Activated gamma-delta T cell (primary cell): ENCODE results near the gene PHLDB3.
"Not testable (repeated sequence)": the region's sequence is repeated elsewhere in the genome, so short reads cannot be mapped to it uniquely, and the experiment has no call there.

Experiments used
- DNase-seq: peaks from one replicate; lab custom pipeline; 2025; lab: John Stamatoyannopoulos, UW
- total RNA-seq, 2 donors: gene quantifications; one replicate each; lab custom pipeline; 2026; lab: John Stamatoyannopoulos, UW

The PHLDB3 gene
- 17.8 to 32.6 reads per million in 2 donors for total RNA-seq

DNA sequence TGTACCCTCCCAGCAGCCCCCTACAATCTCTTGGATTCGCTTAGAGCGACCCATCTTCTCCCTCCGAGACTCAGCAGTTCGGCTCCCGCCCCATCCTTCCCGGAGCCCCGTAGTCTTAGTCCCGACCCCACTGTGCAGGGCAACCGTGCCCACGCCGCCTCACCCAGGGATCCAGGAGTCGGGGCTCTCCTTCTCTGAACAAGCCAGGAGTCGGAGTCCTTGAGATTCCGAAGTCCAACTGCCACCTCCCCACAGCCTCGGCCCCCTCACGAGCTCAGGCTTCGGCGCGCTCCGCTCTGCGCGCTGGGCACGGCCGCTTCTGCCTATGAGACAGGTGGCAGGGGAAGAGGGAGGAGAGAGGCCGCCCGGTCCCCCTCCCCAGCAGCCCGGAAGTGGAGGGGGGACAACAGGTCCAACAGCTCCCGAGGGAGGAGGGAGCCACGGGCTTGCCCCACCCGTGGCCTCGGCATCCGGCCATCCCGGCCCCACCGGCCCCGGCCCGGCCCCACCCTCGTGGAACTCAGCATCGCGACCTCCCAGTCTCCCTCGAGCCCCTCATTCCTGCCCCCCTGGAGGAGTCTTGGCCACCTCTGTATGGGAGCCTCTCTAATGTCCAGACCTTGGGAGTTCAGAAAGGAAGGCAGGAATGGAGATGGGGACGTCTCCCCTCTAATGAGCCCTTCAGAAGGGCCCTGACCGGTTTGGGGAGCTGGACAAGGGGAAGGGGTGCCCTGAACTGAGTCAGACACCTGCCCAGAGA lies at the start of gene PHLDB3:
PHLDB3 (minus strand) TSS at position 321 of the 760 bp plus-strand sequence. CDS start 628 bp downstream, outside the sequence.
- DNase-seq: no peak

DNA sequence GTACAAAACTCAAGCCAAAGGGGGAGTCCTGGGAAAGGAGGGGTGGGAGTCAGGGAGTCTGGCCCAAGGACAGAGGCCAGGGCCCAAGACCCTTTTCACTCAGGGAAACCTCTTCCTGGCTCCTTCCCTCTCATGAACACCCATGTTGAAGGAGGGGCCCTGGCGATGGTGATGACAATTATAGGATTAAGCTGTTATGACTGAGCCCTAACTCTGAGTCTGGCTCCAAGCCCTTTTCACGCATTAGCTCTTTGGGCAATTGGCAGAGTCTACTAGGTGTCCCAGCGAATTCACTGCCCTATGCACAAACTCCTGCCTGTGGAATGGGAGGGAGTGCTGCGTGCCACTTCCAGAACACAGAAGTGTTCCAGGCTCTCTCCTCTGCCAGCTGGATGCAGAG lies 49.1 kb upstream of the PHLDB3 start:
- no peak for DNase-seq

DNA sequence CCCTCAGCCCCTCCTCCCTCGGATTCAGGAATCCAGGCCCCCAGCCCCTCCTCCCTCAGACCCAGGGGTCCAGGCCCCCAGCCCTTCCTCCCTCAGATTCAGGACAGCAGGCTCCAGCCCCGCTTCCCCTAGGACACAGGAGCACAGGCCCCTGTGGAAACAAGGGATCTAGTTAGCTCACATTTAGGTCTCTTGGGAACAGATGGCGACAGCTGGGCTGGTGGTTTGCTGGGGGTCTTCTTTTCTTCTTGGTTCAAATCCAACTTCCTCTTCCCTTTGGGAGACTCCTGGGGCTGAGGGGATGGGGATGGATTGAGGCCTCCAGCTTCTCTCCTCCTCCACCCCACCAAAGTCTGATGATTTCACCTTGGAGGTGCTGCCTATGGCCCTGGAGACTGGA lies 48.1 kb upstream of the PHLDB3 start:
- no peak for DNase-seq

DNA sequence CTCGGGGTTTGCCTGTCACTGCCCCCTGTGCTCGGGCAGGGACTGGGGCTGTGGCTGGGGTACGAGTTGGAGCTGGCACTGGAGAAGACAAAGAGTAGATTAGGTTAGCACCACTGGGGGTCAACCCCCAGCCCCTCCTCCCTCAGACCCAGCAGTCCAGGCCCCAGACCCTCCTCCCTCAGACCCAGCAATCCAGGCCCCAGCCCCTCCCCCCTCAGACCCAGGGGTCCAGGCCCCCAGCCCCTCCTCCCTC lies 47.6 kb upstream of the PHLDB3 start:
- no peak for DNase-seq

DNA sequence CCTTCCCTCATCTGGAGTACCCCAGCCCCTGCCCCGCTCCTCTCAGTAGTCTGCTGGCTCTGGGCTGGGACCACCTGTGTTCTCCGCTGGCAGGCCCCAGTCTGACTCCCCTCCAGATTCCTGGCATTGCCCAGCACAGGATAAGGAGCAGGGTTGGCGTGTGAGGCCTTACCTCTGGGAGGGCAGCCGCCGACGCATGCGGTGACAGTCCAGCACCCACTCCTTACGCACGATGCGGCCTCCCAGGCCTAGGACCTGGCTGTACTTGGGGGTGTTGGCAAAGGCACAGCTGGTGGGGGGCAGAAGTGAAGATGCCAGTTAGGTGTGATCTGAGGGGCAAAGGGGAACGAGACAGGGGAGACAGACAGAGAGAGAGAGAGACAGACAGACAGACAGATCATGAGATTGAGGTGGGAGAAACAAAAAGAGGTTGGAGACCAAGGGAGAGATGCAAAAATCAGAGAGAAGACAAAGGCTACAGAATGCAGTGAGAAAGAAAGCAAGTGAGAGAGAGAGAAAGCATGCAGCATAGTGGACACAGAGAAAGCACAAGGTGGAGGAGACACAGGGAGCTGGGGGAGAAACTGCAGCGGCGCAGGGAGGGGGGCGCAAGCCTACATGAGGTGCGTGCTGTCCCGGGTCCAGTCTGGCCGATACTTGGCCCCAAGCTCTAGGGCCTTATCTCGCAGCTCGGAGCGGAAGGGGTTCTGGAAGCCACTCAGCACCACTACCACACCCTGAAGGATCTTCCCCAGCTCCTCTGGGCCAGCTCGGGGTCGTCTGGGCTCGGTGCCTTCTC lies 47.1 kb upstream of the PHLDB3 start:
- no peak for DNase-seq

DNA sequence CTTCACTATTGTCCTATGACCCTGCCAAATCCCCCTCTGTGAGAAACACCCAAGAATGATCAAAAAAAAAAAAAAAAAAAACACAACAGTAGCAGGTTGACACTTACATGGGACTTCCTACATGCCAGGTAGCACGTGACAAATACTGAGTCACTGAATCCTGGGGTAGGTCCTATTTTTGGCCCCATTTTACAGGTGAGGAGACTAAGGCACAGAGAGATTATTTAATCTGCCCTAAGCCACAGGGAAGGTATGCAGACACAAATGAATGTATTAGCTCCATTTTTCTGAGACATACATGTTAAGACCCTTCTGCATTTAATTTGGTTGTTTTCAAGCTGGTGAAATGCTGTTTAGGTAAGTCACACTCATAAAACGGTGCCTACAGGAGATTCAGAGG lies 44.2 kb upstream of the PHLDB3 start:
- DNase-seq: no peak

DNA sequence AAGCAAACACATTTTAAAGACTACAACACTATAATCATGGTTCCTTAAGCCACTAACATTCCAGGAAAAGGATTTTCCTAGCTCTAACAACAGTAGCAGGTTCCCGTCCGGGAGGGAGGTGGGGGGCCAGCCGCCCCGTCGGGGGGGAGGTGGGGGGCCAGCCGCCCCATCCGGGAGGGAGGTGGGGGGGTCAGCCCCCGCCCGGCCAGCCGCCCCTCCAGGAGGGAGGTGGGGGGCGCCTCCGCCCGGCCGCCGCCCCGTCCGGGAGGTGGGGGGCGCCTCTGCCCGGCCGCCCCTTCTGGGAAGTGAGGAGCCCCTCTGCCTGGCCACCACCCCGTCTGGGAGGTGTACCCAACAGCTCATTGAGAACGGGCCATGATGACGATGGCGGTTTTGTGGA lies 43.4 kb upstream of the PHLDB3 start:
- not testable (repeated sequence) for DNase-seq

DNA sequence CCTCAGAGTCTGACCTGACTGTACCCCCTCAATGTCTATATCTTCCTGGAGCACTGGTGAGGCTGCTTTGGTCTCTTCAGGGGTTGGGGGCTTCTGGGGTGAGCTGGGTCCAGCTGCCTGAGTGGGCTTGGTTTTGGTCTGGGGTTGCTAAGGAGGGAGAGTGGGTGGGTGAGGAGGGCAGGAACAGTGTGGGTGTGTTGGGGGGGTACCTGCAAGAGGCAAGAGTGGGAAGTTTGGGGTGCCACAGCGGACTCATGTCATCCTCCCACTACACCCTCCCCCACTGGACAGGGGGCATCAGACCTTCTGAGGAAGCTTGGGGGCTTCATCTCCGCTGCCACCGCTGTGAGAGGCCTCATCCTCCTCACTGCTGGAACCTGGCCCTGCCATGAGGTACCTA lies 42.0 kb upstream of the PHLDB3 start:
- no peak for DNase-seq

DNA sequence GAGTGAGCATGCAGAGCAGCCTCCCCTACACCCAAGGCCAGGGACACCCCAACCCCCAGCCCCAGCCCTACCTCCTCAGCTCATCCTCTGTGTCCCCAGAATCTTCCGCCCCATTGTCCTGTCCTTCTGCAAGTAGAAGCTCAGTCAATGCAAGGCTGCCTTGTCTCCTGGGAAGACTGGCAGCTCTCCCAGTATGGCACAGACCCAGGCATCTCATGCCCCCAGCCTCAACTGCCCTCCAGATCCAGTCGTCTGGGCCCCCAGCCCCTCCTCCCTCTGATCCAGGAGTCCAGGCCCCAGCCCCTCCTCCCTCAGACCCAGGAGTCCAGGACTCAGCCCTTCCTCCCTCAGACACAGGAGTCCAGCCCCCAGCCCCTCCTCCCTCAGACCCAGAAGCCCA lies 41.4 kb upstream of the PHLDB3 start:
- no peak for DNase-seq

DNA sequence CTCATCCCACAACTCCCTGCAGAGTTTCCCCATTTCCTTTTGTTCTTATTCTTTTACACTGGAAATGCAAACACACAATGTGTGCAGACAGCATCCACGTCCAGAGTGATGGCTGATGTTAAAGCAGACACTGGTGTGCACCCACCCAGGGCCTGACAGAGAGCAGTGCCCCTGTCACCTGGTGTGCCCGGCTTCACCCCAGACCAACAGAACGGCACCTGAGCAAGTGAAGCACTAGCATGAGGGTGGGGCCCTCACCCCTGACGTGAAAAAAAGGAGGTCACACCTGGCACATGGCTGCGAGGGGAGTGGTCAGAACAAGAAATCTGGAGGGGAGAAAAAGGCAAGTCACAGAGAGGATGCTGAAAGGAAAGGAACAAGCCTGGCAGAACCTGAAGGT lies 40.7 kb upstream of the PHLDB3 start:
- no peak for DNase-seq

DNA sequence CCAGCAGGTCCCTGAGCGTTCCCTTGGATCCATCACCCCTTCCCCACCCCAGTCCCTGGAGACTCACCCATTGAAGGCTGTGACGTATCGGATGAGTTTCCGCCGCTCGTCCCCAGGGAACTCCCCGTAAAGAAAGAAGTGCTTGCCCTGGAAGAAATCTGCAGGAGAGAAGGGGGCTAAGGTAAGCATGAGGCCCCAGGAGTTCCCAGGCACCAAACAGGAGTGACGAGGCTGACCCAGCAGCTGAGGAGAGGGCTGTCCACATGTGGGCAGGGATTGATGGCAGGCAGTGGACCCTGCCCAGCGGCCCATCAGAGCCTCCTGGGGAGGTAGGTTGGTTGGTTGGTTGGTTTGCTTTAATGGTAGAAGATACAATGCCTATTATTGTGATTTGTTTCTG lies 39.5 kb upstream of the PHLDB3 start:
- no peak for DNase-seq

DNA sequence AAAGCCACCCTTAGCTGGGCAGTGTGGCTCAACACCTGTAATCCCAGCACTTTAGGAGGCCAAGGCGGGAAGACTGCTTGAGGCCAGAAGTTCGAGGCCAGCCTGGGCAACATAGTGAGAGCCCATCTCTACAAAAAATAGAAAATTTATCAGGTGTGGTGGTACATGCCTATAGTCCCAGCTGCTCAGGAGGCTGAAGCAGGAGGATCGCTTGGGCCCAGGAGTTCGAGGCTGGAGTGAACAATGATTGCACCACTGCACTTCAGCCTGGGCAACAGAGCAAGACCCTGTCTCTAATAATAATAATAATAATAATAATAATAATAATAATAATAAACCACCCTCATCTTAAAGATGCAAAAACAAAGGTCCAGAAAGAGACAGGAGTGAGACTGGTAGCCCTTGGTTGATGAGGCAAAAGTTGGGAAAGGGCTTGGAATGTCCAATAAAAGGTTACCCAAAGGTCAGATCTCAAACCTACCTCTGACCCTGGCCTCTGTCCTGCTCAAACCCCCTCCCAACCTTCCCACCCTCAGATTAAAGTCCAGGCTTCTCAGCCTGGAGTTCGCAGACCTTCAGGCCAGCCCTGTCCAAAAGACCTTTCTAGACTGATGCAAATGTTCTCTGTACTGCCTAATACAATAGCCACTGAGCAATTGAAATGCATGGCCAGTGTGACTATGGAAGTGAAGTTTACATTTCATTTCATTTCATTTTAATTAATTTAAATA lies 37.5 kb upstream of the PHLDB3 start:
- no peak for DNase-seq

DNA sequence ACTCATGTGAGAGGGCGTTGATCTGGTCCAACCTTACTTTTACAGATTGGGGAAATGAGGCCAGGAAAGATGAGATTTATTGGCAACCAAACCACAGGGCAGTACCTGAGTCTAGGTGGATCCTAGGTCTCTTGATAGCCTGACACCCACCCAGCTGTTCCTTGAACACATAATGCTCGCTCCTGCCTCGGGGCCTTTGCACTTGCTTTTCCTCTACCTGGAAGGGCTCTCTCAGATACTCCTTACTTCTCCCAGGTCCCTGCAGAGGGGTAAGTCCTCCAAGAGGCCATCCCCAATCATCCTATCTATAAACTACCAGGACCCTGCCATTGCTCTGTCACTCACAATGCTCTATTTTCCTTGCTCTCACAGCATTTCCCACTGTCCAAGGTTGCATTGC lies 35.8 kb upstream of the PHLDB3 start:
- no peak for DNase-seq

DNA sequence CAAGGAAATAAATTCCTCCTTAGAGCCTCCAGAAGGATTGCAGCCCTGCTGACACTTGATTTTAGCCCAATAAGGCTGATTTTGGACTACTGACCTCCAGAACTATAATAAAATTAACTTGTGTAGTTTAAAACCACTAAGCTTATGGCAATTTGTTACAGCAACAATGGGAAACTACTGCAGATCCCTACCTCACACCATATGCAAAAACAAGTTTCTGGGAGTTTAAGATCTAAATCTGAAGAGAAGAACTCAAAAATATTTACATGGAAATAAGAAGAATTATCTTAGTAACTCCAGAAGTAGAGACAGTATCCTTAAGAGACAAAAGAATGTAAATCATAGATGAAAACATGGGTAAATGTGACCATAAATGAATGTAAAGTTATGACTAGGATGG lies 34.4 kb upstream of the PHLDB3 start:
- DNase-seq: no peak

DNA sequence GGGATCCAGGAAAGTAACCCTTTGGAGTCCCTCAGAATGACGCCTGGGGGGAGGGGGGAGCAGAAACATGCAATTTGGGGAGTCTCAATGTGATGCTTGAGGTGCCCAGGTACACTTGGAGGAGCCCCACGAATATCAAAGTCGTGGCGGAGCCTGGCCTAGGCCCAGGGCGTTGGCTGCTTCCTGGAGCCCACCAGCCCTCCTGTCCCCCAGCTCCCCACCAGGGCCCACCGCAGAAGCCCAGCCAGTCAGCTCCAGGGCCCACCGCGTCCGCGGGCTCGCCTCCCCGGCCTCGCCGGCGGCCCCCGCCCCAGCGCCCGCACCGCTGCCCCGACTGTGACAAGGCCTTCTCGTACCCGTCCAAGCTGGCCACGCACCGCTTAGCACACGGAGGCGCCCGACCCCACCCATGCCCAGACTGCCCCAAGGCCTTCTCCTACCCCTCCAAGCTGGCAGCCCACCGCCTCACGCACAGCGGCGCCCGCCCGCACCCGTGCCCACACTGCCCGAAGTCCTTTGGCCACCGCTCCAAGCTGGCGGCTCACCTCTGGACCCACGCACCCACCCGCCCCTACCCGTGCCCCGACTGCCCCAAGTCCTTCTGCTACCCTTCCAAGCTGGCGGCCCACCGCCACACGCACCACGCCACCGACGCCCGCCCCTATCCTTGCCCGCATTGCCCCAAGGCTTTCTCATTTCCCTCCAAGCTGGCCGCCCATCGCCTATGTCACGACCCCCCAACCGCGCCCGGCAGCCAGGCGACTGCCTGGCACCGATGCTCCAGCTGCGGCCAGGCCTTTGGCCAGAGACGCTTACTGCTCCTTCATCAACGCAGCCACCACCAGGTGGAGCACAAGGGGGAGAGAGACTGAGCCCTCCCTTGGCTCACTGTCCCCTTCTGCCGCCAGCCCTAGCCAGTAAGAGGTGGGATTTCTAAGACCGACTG lies 30.5 kb upstream of the PHLDB3 start:
- no peak for DNase-seq

DNA sequence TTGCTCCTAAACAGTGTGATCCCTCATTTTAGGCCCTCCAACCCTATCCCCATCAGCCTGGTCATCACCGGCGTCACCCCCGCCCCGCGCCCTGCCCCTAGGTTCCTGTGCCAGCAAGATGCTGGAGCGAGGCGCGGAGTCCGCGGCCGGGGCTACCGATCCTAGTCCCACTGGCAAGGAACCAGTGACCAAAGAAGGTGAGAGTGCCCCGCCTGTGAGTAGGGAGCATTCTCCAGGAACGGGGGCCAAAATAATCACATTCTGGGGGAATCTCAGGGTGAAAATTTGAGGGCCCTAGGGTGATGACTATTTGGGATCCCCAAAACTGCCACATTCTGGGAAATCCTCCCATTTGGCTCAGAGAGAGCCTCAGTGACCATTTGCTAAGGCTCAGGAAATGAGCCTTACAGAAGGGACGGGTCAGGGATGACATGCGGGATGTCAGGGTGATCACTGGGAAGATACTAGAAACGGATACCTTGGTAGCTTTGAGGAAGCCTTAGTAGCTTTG lies 29.8 kb upstream of the PHLDB3 start:
- peak; percentile 49 for DNase-seq

DNA sequence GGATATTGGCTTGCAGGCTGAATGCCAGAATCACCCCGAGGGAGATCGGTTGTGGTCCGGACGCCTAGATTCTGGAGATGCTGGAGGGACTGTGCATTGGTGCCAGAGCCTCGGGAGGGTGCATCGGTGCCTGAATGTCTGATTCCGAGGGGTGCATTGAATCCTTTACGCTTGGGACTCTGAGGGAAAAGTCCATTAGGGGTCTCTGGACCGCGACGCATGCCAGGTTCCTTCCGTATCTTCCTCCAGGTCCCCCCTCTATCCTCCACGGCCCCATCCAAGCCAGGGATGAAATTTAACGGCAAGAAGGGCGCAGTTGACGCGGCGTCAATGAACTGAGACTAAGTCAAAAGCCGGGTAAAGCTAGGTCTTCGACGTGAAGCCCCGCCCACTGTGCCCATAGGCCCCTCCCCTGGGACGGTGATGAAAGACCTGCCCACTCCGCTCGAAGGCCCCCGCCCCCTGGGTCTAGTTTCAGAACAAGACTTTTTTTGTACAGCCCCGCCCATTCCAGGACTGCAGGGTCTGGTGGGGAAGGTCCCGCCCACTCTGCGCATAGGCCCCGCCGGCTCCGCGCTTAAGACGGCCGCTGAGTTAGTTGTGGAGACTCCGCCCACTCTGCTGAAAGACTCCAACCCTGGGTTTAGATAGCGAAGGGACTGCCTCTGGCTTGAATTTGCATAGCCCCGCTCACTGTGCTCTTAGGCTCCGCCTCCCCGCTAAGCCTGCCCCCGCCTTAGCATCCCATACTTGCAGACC lies 29.2 kb upstream of the PHLDB3 start:
- peak; percentile 68 for DNase-seq

DNA sequence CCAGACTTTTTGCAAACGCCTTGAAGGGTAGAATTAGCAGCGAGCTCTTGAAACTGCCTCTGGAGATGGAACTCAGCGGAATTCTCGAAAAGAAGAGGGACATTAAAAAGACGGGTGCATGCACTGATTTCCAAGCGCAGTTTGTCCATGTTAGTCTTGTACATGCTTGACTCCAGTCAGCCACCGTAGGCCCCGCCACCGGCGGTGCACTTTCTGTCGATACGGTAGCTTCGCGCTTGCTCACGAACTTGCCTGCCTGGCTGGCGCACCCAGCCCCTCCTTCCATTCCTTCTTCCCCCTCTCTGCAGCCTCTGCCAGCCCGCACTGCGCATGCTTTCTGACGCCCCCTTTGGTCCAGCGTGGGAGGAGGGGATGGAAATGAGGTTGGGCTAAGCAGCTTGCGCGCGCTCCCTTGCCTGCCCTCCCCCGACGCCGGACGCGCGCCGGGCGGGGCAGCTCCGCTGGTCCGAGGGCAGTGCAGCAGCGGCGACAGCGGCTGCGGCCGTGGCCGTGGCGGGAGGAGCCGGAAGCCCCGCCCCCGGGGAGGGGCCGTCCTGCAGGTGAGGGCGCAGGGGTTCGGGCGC lies 28.5 kb upstream of the PHLDB3 start, which contains the start of gene ZNF575:
ZNF575 (plus strand) TSS at position 227 of the 584 bp plus-strand sequence. CDS start 1,235 bp downstream, outside the sequence.
- DNase-seq: peak; percentile 60

DNA sequence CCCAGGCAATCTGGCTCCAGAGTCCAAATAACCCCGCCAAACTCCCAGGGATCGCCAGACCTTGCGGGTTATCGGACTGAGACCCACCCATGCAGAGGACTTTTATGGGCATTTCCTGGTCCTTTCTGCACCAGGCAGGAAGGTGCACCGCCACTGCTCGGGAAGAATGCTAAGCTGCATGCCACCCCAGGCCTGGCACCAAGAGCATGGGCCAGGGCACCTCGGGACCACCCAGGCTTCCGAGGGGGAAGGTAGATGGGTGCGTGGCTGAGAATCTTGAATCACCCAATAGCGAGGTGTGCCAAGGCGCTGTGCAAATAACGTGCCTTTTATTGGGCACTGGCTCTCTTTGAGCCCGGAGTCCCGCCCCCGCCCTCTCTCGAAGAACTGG lies 28.0 kb upstream of the PHLDB3 start:
- no peak for DNase-seq
